Measurements from ENCODE around the gene SLC35D2. TPM values are rescaled to one million over a fixed set of nuclear protein-coding genes. Genes with fewer than 3 reads are reported as not detected.

The SLC35D2 gene
- total RNA-seq, 2 experiments from 2014 or later: 0.44 to 1.4 TPM

GRCh38 chr9:96343515-96344360 lies 39.8 kb downstream of the SLC35D2 start:
- Histone ChIP-seq H3K79me2 (ENCODE audit: insufficient read depth, low read depth, low read length) (no peaks in the 10 kb centered on the region), H3K27ac (ENCODE audit: low read depth, low read length, poor library complexity, severe bottlenecking) (no peak overlapping the region), H3K36me3 (ENCODE audit: insufficient read depth, low read length) (no peaks in the 10 kb centered on the region), H3K4me2 (ENCODE audit: low read length) (no peak overlapping the region), H3K4me3 (ENCODE audit: low read depth, low read length, poor library complexity, severe bottlenecking) (no peak overlapping the region), H2AFZ (ENCODE audit: low read length) (no peak overlapping the region), H3K4me1 (ENCODE audit: insufficient read depth, low read length, poor library complexity, severe bottlenecking) (no peaks in the 10 kb centered on the region), H4K20me1 (ENCODE audit: insufficient read depth, low read length) (no peaks in the 10 kb centered on the region), H3K9me3 (ENCODE audit: low read length) (no peaks in the 10 kb centered on the region), H3K9me2 (ENCODE audit: insufficient read depth, low read length) (no peaks in the 10 kb centered on the region)
- ChIA-PET CTCF (ENCODE audit: unreplicated experiment) (no interaction called here), POLR2A (interaction anchor here (0.6 kb wide), 1 partner anchor 353 kb away, joined by 4 read pairs; no protein-coding TSS in a partner anchor)
- TF ChIP-seq EZH2phosphoT487 (IDR thresholded peaks at IDR 0.05; ENCODE audit: borderline replicate concordance, low read depth, low read length) (no peak), CTCF (conservative IDR thresholded peaks at IDR 0.05; ENCODE audit: low read length) (no peak)
- no peak for DNase-seq (ENCODE audit: low spot score)
- intact Hi-C loops (cut with micrococcal nuclease; ENCODE audit: unreplicated experiment): no loop called here
- no TSS peak for BruUV-seq (replicated peaks)

- no peak overlapping the region for H2AFZ ChIP-seq (ENCODE audit: low read length)
- no TSS peak for BruUV-seq (replicated peaks)
- H3K9me2 ChIP-seq (ENCODE audit: insufficient read depth, low read length): no peaks in the 10 kb centered on the region
- H3K4me1 ChIP-seq (ENCODE audit: insufficient read depth, low read length, poor library complexity, severe bottlenecking): no peaks in the 10 kb centered on the region
- H3K36me3 ChIP-seq (ENCODE audit: insufficient read depth, low read length): no peaks in the 10 kb centered on the region
- no peaks in the 10 kb centered on the region for H3K79me2 ChIP-seq (ENCODE audit: insufficient read depth, low read depth, low read length)
- intact Hi-C loops (cut with micrococcal nuclease; ENCODE audit: unreplicated experiment): no loop called here
- H3K4me2 ChIP-seq (ENCODE audit: low read length): no peak overlapping the region
- no peaks in the 10 kb centered on the region for H4K20me1 ChIP-seq (ENCODE audit: insufficient read depth, low read length)
- no peak for DNase-seq (ENCODE audit: low spot score)
- H3K4me3 ChIP-seq (ENCODE audit: low read depth, low read length, poor library complexity, severe bottlenecking): no peak overlapping the region
- no peaks in the 10 kb centered on the region for H3K9me3 ChIP-seq (ENCODE audit: low read length)
- TF ChIP-seq EZH2phosphoT487 (IDR thresholded peaks at IDR 0.05; ENCODE audit: borderline replicate concordance, low read depth, low read length) (no peak), CTCF (conservative IDR thresholded peaks at IDR 0.05; ENCODE audit: low read length) (no peak)
- H3K27ac ChIP-seq (ENCODE audit: low read depth, low read length, poor library complexity, severe bottlenecking): no peak overlapping the region
- ChIA-PET POLR2A (no interaction called here), CTCF (ENCODE audit: unreplicated experiment) (no interaction called here)
These were observed 40.8 kb downstream of the SLC35D2 start for GRCh38 chr9:96342571-96343245.

- no peak for TF ChIP-seq EZH2phosphoT487 (IDR thresholded peaks at IDR 0.05; ENCODE audit: borderline replicate concordance, low read depth, low read length)
- no peak for TF ChIP-seq CTCF (conservative IDR thresholded peaks at IDR 0.05; ENCODE audit: low read length)
- H3K4me3 ChIP-seq (ENCODE audit: low read depth, low read length, poor library complexity, severe bottlenecking): no peak overlapping the region
- POLR2A ChIA-PET: no interaction called here
- no peak overlapping the region for H2AFZ ChIP-seq (ENCODE audit: low read length)
- no peak for DNase-seq (ENCODE audit: low spot score)
- CTCF ChIA-PET (ENCODE audit: unreplicated experiment): no interaction called here
- H3K79me2 ChIP-seq (ENCODE audit: insufficient read depth, low read depth, low read length): no peaks in the 10 kb centered on the region
- H3K9me2 ChIP-seq (ENCODE audit: insufficient read depth, low read length): no peaks in the 10 kb centered on the region
- intact Hi-C loops (cut with micrococcal nuclease; ENCODE audit: unreplicated experiment): no loop called here
- H3K9me3 ChIP-seq (ENCODE audit: low read length): no peaks in the 10 kb centered on the region
- H3K36me3 ChIP-seq (ENCODE audit: insufficient read depth, low read length): no peaks in the 10 kb centered on the region
- BruUV-seq (replicated peaks): no TSS peak
- no peak overlapping the region for H3K27ac ChIP-seq (ENCODE audit: low read depth, low read length, poor library complexity, severe bottlenecking)
- H3K4me1 ChIP-seq (ENCODE audit: insufficient read depth, low read length, poor library complexity, severe bottlenecking): no peaks in the 10 kb centered on the region
- no peaks in the 10 kb centered on the region for H4K20me1 ChIP-seq (ENCODE audit: insufficient read depth, low read length)
- H3K4me2 ChIP-seq (ENCODE audit: low read length): no peak overlapping the region
These were observed 42.8 kb downstream of the SLC35D2 start for GRCh38 chr9:96340707-96341106.
